ENCODE data around the gene PROC.

PROC gene

DNA sequence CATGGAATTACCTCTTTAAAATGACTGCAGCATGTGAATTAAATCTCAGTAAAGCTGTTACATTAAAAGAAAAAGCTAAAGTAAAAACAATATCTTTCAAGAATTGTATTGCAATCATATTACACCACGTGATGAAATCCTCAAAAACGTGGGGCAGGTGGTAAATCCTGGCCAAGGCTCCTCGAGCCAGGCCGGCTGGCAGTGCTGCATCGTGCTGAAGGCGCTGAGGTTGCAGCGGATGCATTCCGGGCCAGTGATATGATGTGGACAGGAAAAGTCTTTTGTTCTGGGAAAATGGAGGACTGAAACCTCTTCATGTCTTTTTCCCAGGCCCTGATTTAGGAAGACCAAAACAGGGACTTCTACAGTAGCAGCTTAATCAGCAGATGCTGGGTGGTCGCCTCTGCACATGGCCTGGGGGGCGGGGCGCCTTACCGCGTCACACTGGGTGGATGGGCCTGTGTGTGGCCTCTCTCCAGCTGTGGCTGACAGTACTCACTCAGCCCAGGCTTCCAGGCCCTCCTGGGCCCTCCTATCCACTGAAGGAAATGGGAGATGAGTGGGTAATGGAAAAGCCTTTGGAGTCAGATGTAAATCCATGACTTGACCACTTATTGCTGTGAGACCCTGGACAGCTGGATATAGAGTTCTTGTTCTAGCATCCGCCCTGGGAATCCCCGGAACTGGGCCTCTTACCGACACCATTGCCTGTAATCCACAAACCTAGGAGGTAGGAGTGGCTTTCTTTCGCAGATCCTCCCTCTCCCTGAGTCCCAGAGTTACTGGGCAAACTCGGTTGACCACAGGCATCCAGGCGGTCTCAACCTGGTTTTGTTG is 45.1 kb downstream of the PROC start:
- no peak for DNase-seq

DNA sequence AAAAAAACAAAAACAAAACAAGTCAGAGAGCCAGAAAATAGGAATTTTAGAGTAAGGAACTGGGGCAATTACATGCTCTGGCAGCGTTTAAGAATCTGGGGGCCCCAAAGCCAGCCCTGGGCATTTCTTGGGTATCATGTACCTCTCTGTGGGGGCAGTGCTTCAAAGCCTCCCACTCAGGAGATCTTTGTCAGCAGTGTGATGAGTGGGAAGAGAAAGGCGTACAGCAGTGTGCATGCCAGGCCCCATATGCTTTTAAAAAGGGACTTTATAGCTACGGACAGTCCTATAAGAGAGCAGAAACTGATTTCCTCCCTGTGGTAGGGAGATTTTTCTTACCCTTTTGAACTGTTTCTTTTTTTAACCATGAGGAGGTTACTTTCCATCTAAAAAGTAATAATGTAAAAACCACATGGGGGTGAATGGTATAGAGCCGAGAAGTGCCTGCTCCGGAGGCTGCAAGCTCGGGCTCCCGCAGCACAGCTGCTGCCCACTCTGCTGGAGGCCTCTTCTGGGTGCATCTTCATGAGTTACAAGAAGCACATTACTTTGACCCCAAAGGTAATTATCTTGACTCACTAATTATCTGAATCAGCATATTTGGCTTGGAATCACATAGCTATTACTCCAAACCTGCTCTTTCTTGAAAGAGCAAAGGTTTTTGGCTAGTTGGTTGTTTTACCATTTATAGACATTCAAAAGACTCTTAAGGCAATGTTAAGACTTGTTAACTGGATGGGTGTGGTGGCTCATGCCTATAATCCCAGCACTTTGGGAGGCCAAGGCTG is 46.4 kb downstream of the PROC start:
- no peak for DNase-seq

DNA sequence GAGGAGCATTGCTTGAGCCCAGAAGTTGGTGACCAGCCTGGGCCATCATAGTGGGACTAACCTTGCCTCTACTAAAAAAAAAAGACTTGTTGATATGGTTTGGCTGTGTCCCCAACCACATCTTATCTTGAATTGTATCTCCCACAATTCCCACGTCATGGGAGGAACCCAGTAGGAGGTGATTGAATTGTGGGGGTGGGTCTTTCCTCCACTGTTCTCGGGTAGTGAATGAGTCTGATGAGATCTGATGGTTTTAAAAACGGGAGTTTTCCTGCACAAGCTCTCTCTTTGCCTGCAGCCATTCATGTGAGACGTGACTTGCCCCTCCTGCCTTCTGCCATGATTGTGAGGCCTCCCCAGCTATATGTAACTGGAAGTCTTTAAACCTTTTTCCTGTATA is 47.0 kb downstream of the PROC start:
- no peak for DNase-seq

DNA sequence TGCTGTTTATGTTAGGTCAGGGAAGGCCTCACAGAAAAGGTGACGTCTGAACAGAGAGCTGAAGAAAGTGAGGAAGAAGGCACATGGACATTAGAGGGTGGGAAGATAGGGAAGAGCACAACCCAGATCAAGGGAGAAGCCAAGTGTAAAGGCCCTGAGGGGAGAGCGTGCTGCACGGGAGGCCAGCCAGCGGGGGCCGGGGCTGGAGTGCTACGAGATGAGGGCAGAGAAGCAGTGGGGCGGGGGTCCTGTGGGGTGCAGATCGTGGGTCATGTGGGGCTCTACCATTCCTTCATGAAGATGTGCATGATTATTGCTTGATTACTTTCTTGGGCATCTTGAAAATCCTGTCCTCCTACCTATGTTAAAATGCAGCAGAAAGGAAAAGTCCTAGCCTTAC is 50.8 kb downstream of the PROC start:
- DNase-seq = no peak

DNA sequence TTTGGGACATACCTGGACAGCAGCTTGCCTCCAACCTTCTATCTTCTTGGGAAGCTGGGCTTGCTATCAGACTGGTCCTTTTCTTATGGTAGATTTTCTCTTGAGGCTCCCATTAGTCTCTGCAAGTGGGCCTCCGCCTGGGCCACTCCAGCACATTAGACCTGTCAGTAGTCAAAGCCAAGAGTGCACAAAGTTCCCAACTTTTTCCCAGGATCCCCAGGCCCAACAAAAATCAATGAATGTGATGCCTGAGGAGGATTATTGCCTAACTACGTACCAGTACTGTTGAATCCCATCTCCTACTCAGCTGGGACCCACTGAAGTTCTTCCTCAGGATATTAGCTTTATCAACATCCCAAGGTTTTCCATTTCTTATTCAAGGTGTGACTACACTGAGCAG is 51.7 kb downstream of the PROC start:
- DNase-seq = no peak

DNA sequence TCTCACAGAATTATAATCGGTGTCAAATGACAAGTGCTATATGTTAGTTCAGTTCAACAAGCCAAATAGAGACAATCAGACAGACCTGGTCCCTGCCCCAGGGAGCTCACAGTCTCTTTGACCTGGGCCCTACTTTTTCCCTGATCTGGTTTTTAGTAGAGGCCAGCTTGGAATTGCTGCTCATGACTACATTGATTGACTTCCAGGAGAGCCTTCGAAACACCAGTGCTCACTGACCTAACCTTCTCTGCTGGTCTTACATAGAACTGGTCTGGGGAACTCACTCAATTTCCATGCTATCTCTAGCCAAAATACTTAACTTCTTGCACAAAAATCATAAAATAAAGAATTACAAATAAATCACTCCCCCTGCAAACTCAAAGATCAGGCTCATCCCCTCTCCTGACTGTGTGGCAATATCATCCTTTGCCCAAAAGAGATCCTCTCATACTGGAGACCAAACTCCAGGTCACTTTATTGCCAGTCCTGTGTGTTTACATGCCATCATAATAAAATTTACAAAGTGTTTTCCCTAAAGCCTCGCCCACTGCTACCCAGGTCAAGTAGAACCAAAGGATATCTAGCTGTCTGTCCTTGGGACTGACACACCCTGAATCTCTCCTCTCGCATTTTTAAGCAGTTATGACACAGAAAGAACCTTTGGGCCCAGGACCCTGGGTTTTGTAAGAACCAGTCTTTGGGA is 53.2 kb downstream of the PROC start:
- DNase-seq = no peak

DNA sequence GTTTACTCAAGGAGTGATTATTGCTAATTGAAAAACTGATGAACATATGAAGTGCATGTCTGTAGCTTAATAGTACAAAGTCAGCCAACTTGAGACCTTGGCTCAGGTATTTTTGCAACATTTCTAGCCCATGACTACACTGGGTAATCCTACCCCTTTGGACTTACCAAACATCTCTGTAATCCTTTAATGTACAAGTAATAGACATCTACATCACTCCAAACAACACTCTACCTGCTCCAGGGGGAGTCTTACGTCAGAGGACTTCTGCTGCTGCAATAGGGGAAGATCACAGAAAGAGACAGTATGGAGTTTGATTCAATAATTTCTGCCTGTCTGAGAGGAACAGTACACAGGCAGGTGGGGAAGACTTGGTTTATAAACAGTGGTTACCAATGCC is 54.0 kb downstream of the PROC start:
- DNase-seq = no peak

DNA sequence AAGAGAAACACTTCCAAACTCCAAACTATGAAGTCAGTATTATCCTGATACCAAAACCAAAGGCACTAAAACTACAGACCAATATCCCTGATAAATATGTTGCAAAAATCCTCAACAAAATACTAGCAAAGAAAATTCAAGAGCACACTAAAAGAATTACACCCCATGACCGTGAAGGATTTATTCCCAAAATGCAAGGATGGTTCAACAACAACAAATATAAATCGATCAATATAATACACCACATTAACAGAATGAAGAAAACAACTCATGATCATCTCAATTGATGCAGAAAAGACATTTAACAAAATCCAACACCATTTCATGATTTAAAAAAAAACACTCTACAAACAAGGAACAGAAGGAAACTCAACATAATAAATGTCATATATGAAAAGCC is 57.6 kb downstream of the PROC start:
- no peak for DNase-seq

Measured in kidney glomerular epithelial cell (primary cell).